ENCODE data around the gene ALOX15B.

Gene ALOX15B

DNA sequence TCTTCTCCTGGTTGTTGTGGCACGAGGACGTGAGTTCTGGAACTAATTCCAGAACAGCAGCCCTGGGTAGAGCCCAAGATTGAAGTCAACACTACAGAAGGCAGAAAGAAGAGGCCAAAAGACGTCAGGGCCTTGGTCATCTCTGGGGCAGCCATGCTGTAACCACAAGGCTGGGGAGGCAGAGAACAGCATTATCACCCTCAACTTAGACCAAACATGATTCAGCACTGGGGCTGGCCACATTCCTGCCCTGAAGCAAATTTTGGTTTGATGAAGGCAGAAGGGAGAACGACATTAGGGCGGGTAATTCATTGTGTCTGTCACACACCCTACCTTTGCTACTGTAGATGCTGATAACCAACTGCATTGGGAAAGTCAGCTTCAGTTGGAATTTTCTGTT, 9.7 kb upstream of the ALOX15B start:
- no peak for DNase-seq (ENCODE audit: extremely low read depth, insufficient read length)
- Histone ChIP-seq H3K27me3 (replicated peaks; ENCODE audit: control insufficient read depth, insufficient read depth, low read length) (peaks cover 3% of the 10 kb centered on the region), H3K36me3 (ENCODE audit: control insufficient read depth, insufficient read depth, low read length) (no peaks in the 10 kb centered on the region), H3K4me3 (replicated peaks; ENCODE audit: low read depth, low read length) (no peak overlapping the region)
- TF ChIP-seq, protein P1, sequence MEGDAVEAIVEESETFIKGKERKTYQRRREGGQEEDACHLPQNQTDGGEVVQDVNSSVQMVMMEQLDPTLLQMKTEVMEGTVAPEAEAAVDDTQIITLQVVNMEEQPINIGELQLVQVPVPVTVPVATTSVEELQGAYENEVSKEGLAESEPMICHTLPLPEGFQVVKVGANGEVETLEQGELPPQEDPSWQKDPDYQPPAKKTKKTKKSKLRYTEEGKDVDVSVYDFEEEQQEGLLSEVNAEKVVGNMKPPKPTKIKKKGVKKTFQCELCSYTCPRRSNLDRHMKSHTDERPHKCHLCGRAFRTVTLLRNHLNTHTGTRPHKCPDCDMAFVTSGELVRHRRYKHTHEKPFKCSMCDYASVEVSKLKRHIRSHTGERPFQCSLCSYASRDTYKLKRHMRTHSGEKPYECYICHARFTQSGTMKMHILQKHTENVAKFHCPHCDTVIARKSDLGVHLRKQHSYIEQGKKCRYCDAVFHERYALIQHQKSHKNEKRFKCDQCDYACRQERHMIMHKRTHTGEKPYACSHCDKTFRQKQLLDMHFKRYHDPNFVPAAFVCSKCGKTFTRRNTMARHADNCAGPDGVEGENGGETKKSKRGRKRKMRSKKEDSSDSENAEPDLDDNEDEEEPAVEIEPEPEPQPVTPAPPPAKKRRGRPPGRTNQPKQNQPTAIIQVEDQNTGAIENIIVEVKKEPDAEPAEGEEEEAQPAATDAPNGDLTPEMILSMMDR (IDR thresholded peaks at IDR 0.05; ENCODE audit: insufficient read depth, low read length, poor library complexity, severe bottlenecking) = no peak

DNA sequence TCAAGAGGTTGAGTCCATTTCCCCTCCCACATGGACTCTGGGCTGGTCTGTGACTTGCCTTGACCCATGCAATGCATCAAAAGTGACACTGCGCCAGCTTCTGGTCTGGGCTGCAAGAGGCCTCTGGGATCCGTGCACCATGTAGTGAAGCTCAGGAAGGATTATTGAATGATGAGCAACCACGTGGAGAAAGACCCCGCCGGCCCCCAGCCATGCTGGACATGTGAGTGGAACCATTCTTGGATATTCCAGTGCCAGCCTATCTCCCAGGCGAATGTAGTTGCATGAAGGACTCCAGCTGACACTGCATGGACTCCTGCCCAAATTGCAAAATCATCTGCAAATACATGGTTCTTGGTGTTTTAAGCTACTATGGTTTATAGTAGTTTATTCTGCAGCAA, 7.6 kb upstream of the ALOX15B start:
- H3K4me3 ChIP-seq (replicated peaks; ENCODE audit: low read depth, low read length) = no peak overlapping the region
- H3K36me3 ChIP-seq (ENCODE audit: control insufficient read depth, insufficient read depth, low read length) = no peaks in the 10 kb centered on the region
- DNase-seq (ENCODE audit: extremely low read depth, insufficient read length) = no peak
- TF ChIP-seq, protein P1 (IDR thresholded peaks at IDR 0.05; ENCODE audit: insufficient read depth, low read length, poor library complexity, severe bottlenecking) = no peak
- H3K27me3 ChIP-seq (replicated peaks; ENCODE audit: control insufficient read depth, insufficient read depth, low read length) = peaks cover 3% of the 10 kb centered on the region; the same call in 1 of the 2 replicates

DNA sequence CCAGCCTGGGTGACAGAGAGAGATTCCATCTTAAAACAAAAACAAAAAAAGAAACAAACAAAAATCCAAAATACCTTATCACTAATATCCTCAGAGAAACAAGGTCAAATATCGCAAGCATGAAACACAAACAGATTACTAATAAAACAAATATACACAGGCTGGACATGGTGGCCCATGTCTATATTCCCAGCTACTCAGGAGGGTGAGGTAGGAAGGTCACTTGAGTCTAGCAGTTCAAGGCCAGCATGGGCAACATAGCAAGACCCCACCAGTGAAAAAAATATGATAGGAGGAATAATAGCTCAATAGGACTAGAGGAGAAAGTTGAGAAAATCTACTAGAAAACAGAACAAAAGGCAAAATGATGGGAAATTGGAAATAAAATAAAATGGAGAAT, 6.9 kb upstream of the ALOX15B start:
- Histone ChIP-seq H3K36me3 (ENCODE audit: control insufficient read depth, insufficient read depth, low read length) (no peaks in the 10 kb centered on the region), H3K27me3 (replicated peaks; ENCODE audit: control insufficient read depth, insufficient read depth, low read length) (peaks cover 3% of the 10 kb centered on the region; the same call in 1 of the 2 replicates), H3K4me3 (replicated peaks; ENCODE audit: low read depth, low read length) (no peak overlapping the region)
- TF ChIP-seq, protein P1 (IDR thresholded peaks at IDR 0.05; ENCODE audit: insufficient read depth, low read length, poor library complexity, severe bottlenecking) = no peak
- DNase-seq (ENCODE audit: extremely low read depth, insufficient read length) = no peak

DNA sequence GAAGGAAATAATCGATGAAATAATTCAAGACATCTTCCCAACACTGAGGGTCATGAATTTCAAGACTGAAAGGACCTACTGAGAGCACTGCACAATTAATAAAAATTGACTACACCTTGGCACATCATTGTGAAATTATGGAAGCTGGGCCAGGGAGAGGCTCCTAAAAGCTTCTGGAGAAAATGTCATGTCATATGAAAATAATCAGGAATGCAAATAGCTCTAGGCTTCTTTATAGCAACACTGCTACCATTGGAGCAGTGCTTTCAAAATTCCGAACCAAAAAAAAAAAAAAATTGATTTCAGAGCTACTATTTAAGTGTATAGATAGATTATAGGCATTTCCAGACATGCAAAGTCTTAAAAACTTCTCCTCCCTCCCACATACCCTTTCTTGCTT, 6.4 kb upstream of the ALOX15B start:
- no peak for DNase-seq (ENCODE audit: extremely low read depth, insufficient read length)
- TF ChIP-seq, protein P1 (IDR thresholded peaks at IDR 0.05; ENCODE audit: insufficient read depth, low read length, poor library complexity, severe bottlenecking) = no peak
- Histone ChIP-seq H3K4me3 (replicated peaks; ENCODE audit: low read depth, low read length) (no peak overlapping the region), H3K36me3 (ENCODE audit: control insufficient read depth, insufficient read depth, low read length) (no peaks in the 10 kb centered on the region), H3K27me3 (replicated peaks; ENCODE audit: control insufficient read depth, insufficient read depth, low read length) (peaks cover 2% of the 10 kb centered on the region; the same call in 1 of the 2 replicates)

DNA sequence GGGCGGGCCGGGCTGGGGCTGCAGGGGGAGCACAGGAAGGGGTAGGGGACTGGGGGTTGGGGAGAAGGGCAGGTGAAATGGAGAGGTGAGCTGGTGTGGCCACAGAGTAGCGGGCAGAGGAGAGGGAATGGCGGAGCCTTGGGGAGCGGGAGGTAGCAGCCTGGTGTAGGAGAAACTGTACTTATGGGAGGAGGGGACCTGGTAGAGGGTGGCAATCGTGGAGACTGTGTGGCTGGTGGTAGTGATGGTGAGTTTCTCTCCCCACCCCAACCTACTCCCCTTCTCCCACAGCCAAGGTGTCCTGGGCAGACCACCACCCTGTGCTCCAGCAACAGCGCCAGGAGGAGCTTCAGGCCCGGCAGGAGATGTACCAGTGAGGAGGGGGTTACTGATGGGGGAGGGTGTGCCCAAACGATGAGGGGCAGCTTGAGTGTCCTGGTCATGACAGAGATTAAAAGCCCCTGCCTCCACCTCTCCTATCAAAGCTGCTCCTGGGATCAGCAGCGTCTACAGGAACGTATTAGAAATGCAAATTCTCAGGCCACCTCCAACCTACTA, 831 bp downstream of the ALOX15B start:
- H3K36me3 ChIP-seq (ENCODE audit: control insufficient read depth, insufficient read depth, low read length) = no peaks in the 10 kb centered on the region
- no peaks in the 10 kb centered on the region; the same call in 1 of the 2 replicates for H3K27me3 ChIP-seq (replicated peaks; ENCODE audit: control insufficient read depth, insufficient read depth, low read length)
- no peak overlapping the region for H3K4me3 ChIP-seq (replicated peaks; ENCODE audit: low read depth, low read length)
- TF ChIP-seq, protein P1 (IDR thresholded peaks at IDR 0.05; ENCODE audit: insufficient read depth, low read length, poor library complexity, severe bottlenecking) = no peak
- DNase-seq (ENCODE audit: extremely low read depth, insufficient read length) = no peak
